ENCODE measurements around the gene NUP93.

GRCh38 chr16:56758432-56758831, 28.5 kb downstream of the NUP93 start:
- TF ChIP-seq SUZ12 (IDR thresholded peaks at IDR 0.05; ENCODE audit: extremely low read depth, insufficient read depth, insufficient read length), result no peak
- no peak for TF ChIP-seq ZNF274 (IDR thresholded peaks at IDR 0.05; ENCODE audit: low read depth, low read length)
